ENCODE measurements around the gene PSMB1.
"Not testable (repeated sequence)": the region's sequence is repeated elsewhere in the genome, so short reads cannot be mapped to it uniquely, and the experiment has no call there.

PSMB1 gene

GRCh38 chr6:170502268-170502667, 50.8 kb downstream of the PSMB1 start:
- not testable (repeated sequence) for DNase-seq

DNA sequence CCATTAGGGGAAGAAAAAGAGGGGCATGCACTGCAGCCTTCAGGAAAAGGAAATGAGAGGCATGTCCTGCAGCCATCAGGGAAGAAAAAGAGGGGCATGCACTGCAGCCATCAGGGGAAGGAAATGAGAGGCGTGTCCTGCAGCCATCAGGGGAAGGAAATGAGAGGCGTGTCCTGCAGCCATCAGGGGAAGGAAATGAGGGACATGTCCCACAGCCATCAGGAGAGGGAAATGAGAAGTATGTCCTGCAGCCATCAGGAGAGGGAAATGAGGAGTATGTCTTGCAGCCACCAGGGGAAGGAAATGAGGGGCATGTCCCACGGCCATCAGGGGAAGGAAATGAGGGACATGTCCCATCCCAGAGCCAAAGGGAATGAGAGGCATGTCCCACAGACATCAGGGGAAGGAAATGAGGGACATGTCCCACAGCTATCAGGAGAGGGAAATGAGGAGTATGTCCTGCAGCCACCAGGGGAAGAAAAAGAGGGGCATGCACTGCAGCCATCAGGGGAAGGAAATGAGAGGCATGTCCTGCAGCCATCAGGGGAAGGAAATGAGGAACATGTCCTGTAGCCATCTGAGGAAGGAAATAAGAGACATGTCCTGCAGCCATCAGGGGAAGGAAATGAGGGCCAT, 52.0 kb downstream of the PSMB1 start:
- DNase-seq = no peak

- DNase-seq = peak; percentile 75
These were observed 55.2 kb downstream of the PSMB1 start for GRCh38 chr6:170497841-170498301.

- DNase-seq = no peak
These were observed 59.8 kb downstream of the PSMB1 start for GRCh38 chr6:170493354-170493753.

DNA sequence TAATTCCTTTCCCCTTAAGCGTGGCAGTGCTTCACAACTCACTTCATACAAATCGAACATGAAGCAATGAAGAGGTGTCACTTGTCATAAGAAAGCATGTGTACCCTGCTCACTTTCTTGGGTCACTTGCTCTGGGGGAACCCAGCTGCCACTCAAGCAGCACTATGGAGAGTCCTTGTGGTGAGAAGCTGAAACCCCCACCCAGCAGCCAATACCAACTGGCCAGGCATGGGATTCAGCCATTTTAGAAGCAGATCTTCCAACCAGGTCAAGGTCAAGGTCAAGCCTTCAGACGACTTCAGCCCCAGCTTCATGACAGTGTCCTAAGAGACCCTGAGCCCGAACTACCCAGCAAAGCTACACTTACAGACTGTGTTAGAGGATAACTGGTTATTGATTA, 62.8 kb downstream of the PSMB1 start:
- no peak for DNase-seq

DNA sequence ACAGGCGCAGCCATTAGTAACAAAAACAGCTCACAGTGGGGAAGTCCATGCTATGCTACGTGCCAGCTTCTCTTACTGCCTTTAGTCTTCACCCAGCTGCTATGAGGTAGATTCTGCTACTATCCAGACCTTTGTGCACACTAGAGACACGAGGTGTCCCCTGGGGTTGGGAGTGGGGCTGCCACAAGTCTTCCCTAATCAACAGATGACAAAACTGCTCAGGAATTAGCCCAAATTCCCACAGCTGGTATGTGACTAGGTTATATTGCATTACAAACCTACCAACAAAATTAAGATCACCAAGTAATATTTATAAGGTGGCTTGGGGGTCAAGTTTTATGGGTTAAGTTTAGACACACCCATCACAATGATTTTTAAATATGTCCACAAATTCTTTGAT, 63.3 kb downstream of the PSMB1 start:
- DNase-seq = no peak

DNA sequence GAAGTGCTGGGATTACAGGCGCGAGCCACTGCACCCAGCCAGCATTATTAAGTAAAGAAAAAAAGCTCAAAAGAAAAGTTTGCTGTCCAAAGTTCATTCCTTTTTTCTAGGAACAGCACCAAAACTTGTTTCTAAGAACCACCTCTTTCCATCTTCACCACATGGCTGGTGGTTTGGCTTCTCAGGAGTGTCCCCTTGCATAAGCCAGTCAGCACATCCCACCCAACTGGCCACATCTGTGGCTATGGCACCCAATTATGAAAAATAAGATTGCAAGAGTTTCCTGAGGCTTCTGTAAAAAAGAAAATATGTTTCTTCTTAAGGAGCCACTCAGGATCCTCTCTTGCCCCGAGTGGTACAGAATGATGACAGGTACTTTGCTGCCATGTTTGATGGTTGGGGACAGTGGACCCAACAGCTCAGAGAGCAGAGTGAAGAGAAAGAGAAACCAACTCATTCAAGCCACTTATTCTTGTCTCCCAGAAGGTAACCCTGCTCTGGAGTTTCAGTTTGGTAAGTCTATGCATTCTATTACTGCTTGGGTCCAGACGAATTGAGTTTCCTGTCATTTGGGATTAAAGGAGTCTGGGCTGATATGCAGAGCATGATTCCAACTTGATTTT, 65.3 kb downstream of the PSMB1 start:
- no peak for DNase-seq

- no peak for DNase-seq
These were observed 67.9 kb downstream of the PSMB1 start for GRCh38 chr6:170485159-170485558.
